NCI-H2081 (cell line): ENCODE measurements around the gene NPY5R.

Source experiments
- DNase-seq, 2 experiments: peaks; one replicate each; lab custom pipeline; 2025; lab: John Stamatoyannopoulos, UW

The NPY5R gene

GRCh38 chr4:163343604-163344146, at the start of gene NPY5R:
Gene NPY5R, plus strand, starts transcription at chr4:163343892. Its CDS starts 6,382 bp downstream, at chr4:163350274.
- no peak for DNase-seq

- no peak for DNase-seq
Measured at GRCh38 chr4:163295138-163295537, 48.6 kb upstream of the NPY5R start.

- no peak for DNase-seq
Measured at GRCh38 chr4:163300445-163300844, 43.2 kb upstream of the NPY5R start.

- DNase-seq: no peak
Measured at GRCh38 chr4:163303069-163303468, 40.6 kb upstream of the NPY5R start.

- no peak for DNase-seq
Measured at GRCh38 chr4:163309466-163309865, 34.2 kb upstream of the NPY5R start.

GRCh38 chr4:163317110-163317509, 26.6 kb upstream of the NPY5R start:
- DNase-seq: no peak

GRCh38 chr4:163330916-163331628, 12.6 kb upstream of the NPY5R start:
- DNase-seq: no peak

- no peak for DNase-seq
Measured at GRCh38 chr4:163331629-163332376, 11.9 kb upstream of the NPY5R start.

GRCh38 chr4:163332526-163333406, 10.9 kb upstream of the NPY5R start, which contains the start of gene NPY1R:
Gene NPY1R, minus strand, starts transcription at chr4:163332596. Its CDS starts 6,042 bp downstream, at chr4:163326554.
- DNase-seq: peak; percentile 68 to 74

GRCh38 chr4:163335384-163335783, 8.3 kb upstream of the NPY5R start:
- DNase-seq: no peak

GRCh38 chr4:163344147-163345125, 744 bp downstream of the NPY5R start:
- peak in 1 of 2 experiments; percentile 1 for DNase-seq

GRCh38 chr4:163350672-163351071, 7.0 kb downstream of the NPY5R start:
- DNase-seq: no peak

GRCh38 chr4:163353054-163353453, 9.4 kb downstream of the NPY5R start:
- no peak for DNase-seq

- DNase-seq: no peak
Measured at GRCh38 chr4:163356104-163356503, 12.4 kb downstream of the NPY5R start.

- no peak for DNase-seq
Measured at GRCh38 chr4:163367651-163368050, 24.0 kb downstream of the NPY5R start.

- DNase-seq: no peak
Measured at GRCh38 chr4:163372029-163372428, 28.3 kb downstream of the NPY5R start.

GRCh38 chr4:163378661-163379060, 35.0 kb downstream of the NPY5R start:
- no peak for DNase-seq

- no peak for DNase-seq
Measured at GRCh38 chr4:163380703-163381102, 37.0 kb downstream of the NPY5R start.

- DNase-seq: no peak
Measured at GRCh38 chr4:163382178-163382869, 38.6 kb downstream of the NPY5R start.

- DNase-seq: no peak
Measured at GRCh38 chr4:163384434-163384833, 40.7 kb downstream of the NPY5R start.
